ENCODE data around the gene EIF2B2.
"Not testable (repeated sequence)": the region's sequence is repeated elsewhere in the genome, so short reads cannot be mapped to it uniquely, and the experiment has no call there.

EIF2B2 gene

DNA sequence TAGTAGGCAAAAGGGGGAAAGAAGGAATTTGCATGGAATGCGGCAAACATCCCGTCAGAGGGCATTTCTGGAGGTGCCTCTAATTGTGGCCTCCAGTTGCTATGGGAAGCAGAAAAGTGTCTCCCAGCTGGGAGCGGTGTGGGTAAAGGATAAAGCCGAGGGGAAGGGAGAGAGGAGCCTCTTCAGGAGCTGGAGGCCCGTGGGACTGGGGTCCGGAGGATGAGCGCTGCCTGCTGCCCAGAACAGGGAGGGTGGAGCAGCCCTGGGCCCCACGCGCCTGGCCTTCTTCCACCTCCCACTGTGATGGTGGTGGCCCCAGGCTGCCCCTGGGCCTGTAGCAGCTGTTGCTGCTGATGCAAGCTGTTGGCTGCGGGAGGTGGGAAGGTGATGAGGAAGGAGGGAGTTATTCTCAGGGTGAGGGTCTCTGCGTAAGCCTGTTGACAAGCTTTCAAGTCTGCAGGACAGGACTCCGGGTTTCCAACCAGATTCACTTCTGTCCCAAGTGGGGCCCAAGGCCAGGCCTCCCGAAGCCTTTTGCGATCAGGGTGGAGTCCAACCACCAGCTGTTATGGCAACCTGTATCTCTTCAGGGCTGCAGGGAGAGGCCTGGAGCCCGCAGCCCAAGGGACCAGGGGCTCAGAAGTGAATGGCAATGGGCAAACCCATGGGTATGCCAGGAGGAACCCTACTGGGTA lies 28.2 kb upstream of the EIF2B2 start:
- DNase-seq, result no peak

DNA sequence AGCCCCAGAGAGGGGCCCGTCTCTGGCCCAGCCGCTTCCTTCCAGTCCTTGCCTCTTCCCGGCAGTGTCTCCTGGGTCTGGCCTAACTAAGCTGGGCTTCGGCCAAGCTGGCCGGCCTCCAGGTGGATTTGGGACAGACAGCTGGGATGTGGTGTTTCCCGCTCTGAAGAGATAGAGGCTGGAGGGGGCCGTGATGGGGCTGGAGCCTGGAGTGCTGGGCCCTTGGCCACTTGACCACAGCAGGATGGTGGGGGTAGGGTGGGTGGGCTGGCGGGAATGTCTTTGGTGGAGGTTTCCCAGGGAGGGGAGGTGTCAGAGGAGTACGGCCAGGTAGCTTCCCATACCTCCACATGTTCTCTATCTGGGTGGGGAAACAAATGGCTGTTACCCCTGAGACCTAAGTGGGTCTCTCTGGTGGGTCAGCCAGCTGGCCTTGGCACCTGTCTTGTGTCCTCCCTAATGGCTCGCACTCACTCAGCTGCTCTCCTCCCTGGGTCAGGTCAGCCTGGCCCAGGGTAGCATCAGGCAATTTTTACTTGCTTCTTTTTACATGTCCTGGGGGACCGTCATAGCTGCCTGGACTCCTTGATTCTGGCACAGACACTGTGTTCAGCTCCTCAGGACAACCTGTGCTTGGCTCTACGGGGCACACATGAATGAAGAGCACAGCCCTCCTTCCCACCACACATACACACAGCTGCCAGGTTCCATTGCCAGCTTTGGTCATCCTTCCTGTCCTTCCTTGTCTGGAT lies 27.5 kb upstream of the EIF2B2 start:
- DNase-seq, result no peak

- no peak for DNase-seq
These were observed 26.2 kb upstream of the EIF2B2 start for GRCh38 chr14:74976264-74977113.

DNA sequence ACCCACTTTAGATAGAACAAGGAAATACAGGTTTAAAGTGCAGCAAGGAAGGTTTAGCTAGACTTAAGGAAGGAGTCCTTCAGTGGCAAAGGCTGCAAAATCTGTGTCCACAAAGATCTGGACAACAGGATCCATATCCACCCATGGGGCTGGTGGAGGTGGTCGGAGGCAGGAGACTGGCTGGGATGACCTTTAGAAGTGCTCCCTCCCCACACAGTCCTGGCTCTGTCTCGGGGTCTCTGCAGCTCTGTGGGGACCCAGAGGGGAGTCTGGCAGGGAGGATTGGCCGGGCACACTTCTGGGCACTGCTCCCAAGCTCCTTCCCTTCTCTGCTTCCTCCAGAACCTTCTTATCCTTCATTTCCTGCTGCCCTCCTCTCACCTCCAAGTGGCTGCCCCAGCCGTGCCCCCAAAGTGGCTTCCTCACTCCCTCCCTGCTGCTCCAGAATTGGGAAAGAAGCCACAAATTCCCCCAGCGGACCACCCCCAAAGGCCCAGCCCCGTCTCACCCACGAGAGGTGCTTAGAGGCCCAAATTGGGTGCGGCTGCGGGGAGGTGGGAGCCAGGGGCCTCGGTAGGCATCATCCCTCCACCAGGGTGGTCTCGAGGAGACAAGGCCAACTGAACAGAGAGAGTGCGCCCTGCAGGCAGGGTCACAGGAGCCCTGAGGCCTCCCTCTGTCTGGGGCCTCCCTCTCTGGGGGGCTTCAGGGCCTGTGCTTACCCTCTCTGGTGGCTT lies 25.4 kb upstream of the EIF2B2 start:
- no peak for DNase-seq

DNA sequence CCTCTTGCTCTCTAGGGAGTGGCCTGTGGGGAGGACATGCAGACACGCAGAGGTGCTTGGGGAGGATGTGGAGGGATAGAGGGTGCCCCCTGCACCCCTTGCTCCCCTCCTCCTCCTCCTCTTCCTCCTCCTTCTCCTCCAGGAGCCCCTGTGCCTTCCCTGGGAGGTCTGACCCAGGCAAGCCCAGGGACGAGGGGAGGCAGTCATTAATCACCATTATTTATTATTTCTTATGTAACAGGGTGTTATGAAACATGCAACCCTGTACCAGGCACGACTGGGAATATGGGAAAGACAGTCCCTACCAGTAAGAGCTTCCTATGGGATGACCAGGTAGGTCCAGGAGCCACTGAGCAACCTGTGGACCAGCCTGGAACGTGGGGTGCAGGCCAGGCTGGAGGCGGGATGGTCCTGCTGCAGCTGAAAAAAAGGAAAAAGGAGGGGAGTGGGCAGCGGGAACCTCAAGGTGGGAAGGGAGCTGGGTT lies 24.8 kb upstream of the EIF2B2 start:
- no peak for DNase-seq

- DNase-seq, result no peak
These were observed 24.2 kb upstream of the EIF2B2 start for GRCh38 chr14:74978416-74978947.

DNA sequence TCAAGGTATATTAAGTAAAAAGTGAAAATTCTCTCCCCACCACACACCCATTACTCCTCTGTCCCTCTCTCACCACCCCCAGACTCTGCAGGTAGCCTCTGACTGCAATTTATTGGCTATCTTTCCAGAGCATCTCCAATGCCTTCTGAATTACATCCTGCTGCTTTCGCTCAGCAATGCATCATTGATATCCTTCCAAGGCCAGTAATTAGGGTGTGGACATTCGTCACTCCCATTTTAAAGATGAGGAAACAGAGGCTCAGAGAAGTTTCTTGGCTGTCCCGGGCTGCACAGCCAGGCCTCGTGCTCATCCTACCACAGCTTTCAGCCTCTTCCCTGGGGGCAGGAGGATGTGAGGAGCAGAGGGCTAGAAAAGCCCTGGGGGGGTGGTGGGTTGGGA lies 23.7 kb upstream of the EIF2B2 start:
- no peak for DNase-seq

- DNase-seq, result no peak
These were observed 23.0 kb upstream of the EIF2B2 start for GRCh38 chr14:74979442-74980397.

DNA sequence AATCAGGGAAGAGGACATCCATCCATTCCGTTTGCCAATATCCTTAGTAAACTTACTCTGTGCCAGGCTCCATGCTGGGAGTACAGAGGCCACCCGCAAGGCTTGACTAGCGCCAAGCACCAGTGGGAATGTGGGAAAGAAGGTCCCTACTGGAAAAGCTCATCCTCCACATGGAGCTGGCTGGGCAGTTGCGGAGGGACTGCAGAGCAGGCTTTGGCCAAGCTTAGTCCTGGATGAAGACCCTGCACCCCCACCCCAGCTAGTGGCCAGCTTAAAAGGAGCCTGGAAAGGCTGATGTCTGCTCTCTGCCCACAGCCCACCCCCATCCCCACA lies 22.4 kb upstream of the EIF2B2 start:
- no peak for DNase-seq

DNA sequence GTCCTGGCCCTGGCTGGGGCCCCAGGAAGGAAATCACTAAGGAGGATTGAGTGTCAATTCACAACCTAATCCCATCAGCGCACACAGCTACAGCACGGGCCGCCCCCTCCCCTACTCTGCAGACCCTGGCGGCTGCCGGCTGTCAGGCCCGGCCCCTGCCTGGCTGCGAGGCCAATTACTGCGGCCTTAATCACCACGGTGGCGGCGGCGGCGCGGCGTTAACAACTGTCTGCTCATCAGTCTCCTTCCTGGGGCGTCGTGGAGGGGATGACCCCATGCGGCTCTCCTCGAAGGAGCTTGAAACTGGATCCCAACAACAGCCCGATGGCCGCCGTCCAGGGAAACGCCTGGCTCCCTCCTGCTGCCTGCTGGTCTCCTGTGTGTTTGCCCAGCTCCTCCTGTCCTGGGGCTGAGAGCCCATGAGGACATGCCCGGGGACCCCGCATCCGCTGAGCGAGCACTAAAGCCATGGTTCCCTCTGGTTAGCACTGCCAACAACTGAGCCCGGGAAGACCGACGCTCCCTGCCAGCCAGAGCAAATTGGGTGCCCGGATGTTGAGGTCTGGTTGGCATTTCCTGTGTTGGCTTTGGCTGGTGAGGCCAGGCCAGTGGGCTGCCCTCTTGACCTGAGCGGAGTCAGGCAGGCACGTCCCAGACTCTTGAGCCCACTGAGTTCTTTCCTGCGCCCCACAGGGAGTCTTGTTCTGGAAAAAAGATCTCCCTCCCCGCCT lies 21.8 kb upstream of the EIF2B2 start:
- DNase-seq, result no peak

GRCh38 chr14:74981462-74981782 lies 21.3 kb upstream of the EIF2B2 start:
- no peak for DNase-seq

GRCh38 chr14:74981833-74982232 lies 20.9 kb upstream of the EIF2B2 start:
- DNase-seq, result no peak

- no peak for DNase-seq
These were observed 20.1 kb upstream of the EIF2B2 start for GRCh38 chr14:74982661-74983060.

DNA sequence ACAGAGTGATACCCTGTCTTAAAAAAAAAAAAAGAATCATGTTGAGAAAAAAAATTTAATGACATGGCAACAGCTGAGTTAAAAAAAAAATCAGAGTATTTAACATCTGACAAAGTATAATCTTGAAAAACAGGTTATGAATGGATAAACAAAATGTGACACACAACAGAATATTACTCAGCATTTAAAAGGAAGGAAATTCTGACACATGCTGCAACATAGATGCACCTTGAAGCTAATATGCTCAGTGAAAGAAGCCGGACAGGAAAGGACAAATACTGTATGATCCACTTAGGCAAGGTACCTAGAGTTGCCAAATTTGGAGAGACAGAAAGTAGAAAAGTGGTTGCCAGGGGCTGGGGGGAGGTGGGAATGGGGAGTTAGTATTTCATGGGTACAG lies 19.4 kb upstream of the EIF2B2 start:
- DNase-seq, result no peak

GRCh38 chr14:74984236-74985027 lies 18.3 kb upstream of the EIF2B2 start:
- DNase-seq, result no peak

- no peak for DNase-seq
These were observed 17.8 kb upstream of the EIF2B2 start for GRCh38 chr14:74985028-74985310.

DNA sequence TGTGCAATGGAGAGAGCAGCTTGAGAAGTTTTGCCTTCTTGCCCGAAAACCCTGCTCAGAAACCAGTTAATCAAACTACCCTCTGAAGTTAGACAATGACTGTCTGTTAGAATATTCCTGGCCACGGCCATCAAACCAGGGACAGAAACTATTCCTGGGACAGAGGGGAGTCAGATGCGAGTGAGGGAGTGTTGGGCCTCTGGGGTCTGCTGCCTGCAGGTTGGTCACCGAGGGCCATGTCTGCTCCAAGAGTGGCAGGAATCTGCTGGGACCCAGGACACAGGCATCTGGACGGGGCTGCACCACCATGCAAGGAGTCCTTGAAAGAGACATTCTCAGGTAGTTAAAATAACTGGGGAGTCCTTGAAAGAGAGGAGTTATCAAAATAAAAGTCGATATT lies 16.9 kb upstream of the EIF2B2 start:
- no peak for DNase-seq

- no peak for DNase-seq
These were observed 14.6 kb upstream of the EIF2B2 start for GRCh38 chr14:74988131-74988530.

GRCh38 chr14:74988993-74989392 lies 13.7 kb upstream of the EIF2B2 start:
- no peak for DNase-seq

DNA sequence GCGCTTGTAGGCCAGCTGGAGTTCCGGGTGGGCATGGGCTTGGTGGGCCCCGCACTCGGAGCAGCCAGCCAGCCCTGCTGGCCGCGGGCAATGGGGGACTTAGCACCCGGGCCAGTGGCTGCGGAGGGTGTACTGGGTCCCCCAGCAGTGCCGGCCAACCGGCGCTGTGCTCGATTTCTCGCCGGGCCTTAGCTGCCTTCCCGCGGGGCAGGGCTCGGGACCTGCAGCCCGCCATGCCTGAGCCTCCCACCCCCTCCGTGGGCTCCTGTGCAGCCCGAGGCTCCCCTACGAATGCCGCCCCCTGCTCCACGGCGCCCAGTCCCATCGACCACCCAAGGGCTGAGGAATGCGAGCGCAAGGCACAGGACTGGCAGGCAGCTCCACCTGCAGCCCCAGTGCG lies 8.5 kb upstream of the EIF2B2 start:
- not testable (repeated sequence) for DNase-seq

Data from OCI-M1 (cell line).